GM21723 (cell line): ENCODE data around the gene FGF22.

Source experiments
- ATAC-seq: cut with Tn5 transposase; IDR thresholded peaks from one replicate; pipeline ENCODE4 v1.9.1; 2021; ENCODE audit warnings: mild to moderate bottlenecking, moderate library complexity; ENCODE audit not compliant: unreplicated experiment

FGF22 gene

DNA sequence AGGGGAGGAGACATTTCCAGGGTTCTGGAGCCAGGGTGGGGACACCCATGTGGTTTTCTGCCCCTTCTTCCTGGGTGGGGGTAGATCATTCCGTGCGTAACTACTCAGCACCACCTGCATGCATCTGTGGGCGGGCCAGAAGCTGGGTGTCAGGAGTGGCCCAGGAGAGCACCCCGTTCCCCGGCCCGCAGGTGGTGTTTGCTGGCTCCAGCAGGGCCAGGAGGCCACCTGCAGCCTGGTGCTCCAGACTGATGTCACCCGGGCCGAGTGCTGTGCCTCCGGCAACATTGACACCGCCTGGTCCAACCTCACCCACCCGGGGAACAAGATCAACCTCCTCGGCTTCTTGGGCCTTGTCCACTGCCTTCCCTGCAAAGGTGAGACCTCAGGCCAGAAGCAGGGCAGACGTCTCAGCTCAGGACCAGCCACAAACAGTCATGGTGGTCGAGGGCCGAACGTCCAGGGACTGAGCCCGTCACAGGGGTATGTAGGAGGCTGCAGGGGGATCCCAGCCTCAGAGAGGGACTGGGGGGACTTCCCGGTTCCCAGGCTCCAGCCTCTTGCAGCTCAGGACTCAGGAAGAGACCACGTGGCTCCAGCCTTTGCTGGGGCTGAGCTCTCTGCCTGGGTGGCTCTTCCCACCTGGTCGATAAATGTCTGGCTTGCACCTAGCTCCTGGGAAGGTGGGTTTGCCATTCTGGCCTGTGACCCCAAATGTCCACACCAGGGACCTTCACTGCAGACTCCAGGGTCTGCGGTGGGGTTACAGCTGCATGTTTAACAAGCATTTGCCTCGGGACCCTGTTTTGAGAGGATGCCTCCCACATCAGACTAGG lies 38.1 kb downstream of the FGF22 start:
- no peak for ATAC-seq

DNA sequence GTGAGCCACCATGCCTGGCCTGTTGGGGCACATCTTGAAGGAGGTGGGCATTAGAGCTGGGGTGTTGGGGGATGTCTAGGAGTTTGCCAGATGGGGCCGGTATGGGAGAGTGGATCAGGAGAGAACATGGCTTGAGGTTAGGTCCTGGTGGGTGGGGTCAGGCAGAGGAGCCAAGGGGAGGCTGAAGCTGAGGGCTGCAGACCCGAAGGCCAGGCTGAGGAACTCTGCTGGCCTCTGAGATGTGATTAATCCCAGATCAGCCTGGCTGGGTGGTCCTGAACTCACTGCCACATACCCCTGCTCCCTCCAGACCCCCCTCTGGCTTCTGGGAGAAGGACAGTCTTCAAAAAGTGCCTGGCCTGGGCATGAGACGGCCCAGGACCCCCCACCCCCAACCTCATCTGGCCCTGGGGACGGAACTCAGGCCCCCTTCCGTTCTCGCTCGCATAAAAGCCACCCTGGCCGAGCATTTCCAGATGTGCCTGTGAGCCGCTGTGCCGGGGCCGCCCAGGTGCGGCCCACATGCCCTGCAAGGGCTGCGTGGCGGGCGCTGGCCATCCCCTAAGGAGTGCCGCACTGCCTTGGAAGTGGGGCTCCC lies 39.2 kb downstream of the FGF22 start:
- ATAC-seq: no peak

DNA sequence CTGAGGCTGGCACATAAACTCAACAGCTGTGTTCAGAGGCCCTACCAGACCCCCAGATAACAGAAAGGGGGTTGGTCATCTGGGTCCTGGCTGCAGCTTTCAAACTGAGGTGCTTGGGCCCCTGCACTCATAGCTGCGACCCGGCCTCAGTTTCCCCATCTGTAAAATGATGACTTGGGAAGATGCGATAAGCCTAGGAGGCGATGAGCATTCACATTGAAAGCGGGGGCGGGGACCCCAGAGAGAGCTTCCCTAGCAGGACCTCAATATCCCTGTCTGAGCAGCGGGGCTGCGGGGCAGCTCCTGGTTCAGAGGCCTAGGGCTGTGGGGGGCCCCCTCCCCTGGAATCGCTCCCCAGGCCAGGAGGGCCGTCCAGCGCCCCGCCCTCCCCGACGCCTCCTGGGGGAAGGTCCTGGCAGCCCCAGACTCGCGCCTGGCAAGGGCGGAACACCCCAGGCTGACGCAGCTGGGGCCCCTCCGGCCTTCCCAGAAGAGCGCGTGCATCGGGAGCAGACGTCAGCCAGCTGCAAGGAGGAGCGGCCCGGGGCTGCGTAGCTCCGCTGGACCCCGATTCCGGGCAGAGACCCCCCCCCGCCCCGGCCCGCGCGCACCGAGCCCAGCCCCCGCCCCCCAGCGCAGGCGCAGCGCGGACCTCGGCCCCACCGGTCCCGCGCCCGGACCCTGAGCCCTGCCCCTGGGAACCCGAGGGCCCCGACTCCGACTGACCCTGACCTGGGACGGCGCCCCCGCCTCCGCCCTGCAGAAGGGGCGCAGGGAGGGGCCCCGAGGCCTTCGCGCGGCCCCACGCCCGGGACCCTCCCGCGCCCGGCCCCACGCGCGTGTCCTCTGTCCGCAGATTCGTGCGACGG lies 40.0 kb downstream of the FGF22 start:
- peak; percentile 30 for ATAC-seq

DNA sequence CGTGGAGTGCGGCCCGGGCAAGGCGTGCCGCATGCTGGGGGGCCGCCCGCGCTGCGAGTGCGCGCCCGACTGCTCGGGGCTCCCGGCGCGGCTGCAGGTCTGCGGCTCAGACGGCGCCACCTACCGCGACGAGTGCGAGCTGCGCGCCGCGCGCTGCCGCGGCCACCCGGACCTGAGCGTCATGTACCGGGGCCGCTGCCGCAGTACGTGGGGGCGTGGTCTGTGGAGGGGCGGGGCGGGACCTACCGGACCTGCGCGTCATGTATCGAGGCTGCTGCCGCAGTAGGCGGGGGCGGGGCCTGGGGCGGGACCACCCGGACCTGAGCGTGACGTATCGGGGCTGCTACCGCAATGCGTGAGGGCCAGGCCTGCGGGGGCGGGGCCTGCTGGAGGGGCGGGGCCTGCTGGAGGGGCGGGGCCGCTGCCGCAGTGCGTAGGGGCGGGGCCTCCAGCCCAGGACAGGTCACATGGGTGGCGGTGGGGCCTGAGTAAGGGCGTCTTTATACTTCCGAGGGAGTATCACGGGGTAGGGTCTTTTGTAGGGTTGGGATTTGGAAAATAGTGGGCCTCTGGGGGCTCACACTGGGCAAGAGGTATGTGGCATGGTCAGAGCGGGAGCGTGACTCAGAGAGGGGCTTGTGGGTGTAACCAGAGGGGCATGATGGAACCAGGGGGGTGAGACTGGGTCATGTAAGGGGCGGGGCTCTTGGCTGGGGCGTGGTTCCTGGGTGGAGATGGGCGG lies 40.8 kb downstream of the FGF22 start:
- peak; percentile 68 for ATAC-seq

DNA sequence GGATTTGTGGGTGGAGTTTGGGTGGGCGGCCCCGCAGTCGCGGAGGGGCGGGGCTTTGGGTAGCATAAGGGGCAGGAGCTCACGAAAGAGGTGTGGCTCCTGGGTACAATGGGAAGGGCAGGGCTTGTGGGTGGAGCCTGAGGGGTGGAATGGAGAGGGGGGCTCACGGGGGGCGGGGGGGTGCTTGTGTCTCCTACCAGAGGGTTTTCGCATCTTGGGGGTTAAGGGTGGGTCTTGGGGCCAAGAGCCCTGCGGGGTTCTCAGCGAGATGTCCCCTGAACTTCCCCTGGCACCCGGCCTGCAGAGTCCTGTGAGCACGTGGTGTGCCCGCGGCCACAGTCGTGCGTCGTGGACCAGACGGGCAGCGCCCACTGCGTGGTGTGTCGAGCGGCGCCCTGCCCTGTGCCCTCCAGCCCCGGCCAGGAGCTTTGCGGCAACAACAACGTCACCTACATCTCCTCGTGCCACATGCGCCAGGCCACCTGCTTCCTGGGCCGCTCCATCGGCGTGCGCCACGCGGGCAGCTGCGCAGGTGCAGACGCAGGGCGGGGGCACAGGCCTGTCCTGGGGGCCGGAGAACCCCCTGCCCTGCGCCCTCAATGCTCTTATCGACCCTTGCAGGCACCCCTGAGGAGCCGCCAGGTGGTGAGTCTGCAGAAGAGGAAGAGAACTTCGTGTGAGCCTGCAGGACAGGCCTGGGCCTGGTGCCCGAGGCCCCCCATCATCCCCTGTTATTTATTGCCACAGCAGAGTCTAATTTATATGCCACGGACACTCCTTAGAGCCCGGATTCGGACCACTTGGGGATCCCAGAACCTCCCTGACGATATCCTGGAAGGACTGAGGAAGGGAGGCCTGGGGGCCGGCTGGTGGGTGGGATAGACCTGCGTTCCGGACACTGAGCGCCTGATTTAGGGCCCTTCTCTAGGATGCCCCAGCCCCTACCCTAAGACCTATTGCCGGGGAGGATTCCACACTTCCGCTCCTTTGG lies 41.6 kb downstream of the FGF22 start:
- no peak for ATAC-seq

DNA sequence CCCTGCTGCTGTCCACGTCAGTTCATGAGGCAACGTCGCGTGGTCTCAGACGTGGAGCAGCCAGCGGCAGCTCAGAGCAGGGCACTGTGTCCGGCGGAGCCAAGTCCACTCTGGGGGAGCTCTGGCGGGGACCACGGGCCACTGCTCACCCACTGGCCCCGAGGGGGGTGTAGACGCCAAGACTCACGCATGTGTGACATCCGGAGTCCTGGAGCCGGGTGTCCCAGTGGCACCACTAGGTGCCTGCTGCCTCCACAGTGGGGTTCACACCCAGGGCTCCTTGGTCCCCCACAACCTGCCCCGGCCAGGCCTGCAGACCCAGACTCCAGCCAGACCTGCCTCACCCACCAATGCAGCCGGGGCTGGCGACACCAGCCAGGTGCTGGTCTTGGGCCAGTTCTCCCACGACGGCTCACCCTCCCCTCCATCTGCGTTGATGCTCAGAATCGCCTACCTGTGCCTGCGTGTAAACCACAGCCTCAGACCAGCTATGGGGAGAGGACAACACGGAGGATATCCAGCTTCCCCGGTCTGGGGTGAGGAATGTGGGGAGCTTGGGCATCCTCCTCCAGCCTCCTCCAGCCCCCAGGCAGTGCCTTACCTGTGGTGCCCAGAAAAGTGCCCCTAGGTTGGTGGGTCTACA lies 43.1 kb downstream of the FGF22 start:
- ATAC-seq: no peak

DNA sequence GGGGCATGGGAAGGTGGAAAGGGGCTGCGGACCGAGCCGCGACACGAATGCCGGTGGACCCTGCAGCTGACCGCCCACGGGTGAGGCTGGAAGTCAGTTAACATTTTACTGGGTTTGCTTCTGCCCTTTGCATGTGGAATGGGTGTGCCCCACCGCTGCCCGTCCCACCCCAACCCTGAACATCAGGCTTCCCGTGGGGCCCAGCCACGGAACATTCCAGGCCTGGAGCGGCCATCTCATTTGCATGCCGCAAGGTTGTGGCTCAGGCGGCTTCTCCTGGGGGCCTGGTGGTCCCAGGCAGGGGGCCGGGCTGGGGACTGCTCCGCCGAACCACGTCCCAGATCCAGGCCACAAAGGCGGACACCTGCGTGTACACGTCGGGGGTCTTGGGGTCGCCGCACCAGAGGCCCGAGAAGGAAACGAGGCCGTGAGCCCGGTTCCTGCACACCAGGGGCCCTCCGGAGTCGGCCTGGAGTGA lies 45.8 kb downstream of the FGF22 start:
- no peak for ATAC-seq

DNA sequence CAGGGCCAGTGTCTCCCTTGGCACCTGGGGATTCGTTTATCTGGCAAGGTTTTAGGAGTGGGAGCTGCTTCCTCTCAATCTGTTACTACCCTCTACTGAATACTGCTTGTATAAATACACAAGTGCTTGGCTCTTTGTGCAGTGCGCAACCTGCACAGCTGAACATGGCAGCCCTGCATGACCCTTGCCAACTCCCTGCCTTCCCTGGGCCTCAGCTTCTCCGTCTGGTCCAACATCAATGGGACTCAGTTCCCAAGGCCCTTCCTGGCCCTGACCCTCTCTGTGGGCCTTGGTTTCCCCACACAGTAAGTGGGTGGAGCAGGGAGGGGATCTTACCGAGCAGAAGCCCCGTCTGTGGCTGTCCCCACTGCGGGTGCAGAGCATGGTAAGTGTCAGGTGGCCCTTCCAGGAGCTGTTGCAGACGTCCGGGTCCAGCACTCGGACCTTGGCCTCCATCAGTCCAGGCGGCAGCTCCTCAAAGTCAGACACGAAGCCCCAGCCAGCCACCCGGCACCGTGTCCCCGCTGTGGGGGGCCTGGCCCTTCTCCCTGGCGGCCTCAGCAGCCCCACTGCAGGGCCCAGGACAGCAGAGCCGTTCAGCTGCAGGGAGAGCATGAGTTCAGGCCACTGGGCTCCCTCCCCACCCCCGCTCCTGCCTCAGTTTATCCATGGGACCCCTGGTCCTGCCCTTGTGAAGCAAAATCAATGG lies 47.1 kb downstream of the FGF22 start:
- ATAC-seq: no peak

DNA sequence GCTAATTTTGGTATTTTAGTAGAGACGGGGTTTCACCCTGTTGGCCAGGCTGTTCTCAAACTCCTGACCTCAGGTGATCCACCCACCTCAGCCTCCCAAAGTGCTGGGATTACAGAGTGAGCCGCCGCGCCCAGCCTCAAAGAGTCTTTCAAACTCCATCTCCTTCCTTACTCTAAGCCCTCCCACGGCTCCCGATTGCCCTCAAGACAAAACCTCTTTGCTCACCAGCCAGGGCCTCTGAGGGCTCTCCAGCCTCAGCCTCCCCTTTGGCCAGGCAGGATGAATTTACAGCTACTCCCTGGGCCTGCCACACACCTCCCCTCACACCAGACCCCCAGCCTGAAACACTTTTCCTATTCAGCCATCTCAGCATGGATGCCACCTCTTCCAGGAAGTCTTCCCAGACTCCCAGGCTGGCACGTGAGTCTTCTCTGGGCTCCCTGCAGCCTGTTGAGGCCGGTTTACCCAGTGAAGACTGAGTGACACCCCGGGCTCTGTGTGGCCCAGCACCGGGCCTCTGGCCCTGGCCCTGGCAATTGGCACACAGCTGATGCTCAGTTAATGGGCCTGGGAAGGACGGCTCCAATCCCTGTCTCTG lies 48.0 kb downstream of the FGF22 start:
- ATAC-seq: no peak

DNA sequence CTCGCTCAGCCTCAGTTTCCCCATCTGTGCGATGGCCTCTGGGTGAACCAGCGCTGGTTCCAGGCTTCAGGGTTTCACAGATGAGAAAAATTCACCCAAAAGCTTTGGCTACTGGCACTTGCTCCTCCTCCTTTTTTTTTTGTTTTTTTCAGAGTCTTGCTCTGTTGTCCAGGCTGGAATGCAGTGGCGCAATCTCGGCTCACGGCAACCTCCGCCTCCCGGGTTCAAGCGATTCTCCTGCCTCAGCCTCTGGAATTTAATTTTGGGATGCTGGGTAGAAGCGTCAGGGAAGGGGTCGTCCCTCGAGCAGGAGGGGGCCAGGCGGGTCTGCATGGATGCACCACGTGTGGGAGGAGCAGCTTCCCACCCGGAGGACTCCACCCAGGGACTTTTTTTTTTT lies 48.5 kb downstream of the FGF22 start:
- ATAC-seq: no peak

DNA sequence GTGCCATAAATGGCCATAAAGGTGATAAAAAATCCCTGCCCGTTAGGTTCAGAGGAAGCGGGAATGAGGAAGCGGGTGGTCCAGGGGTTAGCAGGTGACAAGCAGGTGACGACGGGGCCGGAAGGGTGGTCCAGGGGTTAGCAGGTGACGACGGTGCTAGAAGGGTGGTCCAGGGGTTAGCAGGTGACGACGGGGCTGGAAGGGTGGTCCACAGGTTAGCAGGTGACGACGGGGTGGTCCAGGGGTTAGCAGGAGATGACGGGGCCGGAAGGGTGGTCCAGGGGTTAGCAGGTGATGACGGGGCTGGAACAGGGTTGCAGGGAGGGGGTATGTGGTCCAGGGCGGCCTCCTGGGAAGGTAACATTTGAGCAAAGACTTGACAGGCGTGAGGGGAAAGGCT lies 49.3 kb downstream of the FGF22 start:
- ATAC-seq: no peak

DNA sequence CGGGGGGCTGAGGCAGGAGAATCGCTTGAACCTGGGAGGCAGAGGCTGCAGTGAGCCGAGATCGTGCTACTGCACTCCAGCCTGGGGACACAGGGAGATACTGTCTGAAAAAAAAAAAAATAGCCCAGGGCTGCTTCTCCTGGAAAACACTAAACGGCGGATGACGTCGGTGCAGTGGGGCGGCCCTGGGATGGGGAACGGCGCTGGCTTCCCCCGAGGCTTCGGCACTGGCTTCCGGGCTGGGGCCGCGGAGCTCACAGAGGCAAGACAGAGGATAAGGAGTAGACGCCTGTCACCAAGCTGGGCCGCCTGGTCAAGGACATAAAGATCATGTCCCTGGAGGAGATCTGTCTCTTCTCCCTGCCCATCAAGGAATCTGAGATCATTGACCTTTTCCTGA lies 50.5 kb downstream of the FGF22 start:
- ATAC-seq: no peak
